ENCODE results near the gene MCRIP1. TPM values are rescaled to one million over a fixed set of nuclear protein-coding genes. Genes with fewer than 3 reads are reported as not detected.

Gene MCRIP1
- total RNA-seq, 1 donor = 32.3 TPM

DNA sequence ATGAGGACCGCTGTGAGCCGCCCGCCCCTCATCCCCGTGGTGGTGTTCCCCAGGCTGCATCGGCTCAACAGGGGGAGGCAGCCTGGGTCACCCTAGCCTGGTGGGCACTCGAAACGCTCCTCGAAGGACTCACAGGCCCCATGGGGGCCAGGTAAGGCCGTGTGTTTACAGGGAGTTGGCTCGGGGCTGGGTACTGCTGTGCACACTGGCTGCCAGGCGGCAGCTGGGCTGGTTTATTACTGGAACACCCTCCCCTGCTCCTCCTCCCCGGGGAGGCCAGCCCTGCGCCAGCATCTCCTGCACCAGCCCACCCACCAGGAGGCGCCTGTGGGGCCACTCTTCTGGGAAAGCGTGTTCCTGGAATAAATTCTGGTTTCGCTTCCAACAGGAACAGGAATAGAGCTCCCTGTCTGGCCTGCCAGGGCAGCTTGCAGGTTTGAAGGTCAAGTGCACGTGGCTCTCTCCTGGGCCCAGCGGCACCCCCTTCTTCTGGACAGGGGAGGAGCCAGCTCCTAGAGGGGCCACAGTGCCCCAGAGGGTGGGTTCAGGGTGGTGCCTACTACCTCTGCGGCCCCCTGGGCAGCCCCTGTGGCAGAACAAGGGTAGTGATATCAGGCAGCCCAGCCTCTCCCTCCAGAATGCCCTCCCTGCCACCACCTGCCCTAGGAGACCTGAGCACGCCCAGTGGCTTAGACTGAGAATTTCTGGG lies 11.3 kb downstream of the MCRIP1 start:
- no peaks in the 10 kb centered on the region for H3K4me1 ChIP-seq (ENCODE audit: insufficient read depth, low read length)
- no peaks in the 10 kb centered on the region for H3K9me3 ChIP-seq (ENCODE audit: low read depth, low read length)

DNA sequence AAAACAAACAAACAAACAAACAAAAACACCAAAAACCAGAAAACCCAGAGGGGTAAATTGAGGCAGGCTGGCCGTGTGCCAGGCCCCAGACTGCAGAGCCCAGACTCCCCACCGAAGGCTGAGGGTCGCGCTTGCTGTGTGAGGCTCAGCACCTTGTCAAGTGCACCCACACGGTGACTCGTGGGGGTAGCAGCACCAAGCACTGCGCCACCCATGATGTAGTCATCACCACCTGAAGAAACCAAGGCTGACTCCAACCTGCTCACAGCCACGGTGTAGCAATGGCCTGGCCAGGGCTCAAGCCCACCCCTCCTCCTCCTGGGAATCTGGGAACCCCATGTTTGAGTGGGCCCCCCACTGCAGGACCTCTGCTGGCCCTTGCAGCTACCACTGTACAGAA lies 11.9 kb downstream of the MCRIP1 start:
- no peaks in the 10 kb centered on the region for H3K9me3 ChIP-seq (ENCODE audit: low read depth, low read length)
- no peaks in the 10 kb centered on the region for H3K4me1 ChIP-seq (ENCODE audit: insufficient read depth, low read length)

More for the DNA sequence above, 11.3 kb downstream of the MCRIP1 start:
- Histone ChIP-seq H3K27me3 (ENCODE audit: insufficient read depth, low read length) (no peaks in the 10 kb centered on the region), H3K4me3 (ENCODE audit: low read length) (no peak overlapping the region)

DNA sequence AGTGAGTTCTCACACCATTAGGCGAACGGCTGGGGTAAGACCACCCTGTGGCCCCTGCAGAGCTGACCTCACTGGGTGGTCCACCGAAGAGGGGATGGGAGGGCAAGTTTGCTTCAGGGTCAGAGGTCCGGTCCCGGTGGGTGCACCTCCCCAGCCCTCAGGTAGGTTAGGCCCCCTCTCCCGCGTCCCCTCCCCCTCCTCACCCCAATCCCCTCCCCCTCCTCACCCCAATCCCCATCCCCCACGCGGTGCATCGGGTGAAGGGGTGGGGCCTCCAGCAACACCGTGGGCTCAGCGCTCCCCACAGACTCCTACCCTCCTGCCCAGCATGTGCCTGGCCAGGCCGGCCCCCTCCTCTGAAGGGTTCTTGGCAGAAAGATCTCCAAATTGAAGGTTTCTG lies 13.4 kb downstream of the MCRIP1 start:
- no peak overlapping the region for H3K4me3 ChIP-seq (ENCODE audit: low read length)
- H3K4me1 ChIP-seq (ENCODE audit: insufficient read depth, low read length) = no peaks in the 10 kb centered on the region
- H3K27me3 ChIP-seq (ENCODE audit: insufficient read depth, low read length) = no peaks in the 10 kb centered on the region
- H3K9me3 ChIP-seq (ENCODE audit: low read depth, low read length) = no peaks in the 10 kb centered on the region

More for the DNA sequence above, 11.9 kb downstream of the MCRIP1 start:
- Histone ChIP-seq H3K27me3 (ENCODE audit: insufficient read depth, low read length) (no peaks in the 10 kb centered on the region), H3K4me3 (ENCODE audit: low read length) (no peak overlapping the region)

DNA sequence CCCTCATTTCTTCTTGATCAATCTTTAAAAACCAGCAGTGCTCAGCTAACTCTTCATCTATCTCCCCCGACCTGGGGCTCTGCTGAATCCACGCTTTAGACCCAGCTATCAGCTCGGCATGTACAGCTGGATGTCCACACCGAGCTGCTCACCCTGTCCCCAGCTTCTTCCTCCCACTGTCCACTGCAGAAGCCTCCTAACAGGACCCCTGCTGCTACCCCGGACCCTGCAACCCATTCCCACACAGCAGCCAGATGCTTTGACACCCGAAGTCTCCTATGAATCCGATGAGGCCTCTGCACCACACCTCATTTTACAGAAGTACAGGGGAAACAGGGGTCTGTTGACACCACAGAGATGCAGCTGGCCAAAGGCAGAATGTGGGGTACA lies 15.3 kb downstream of the MCRIP1 start:
- no peak overlapping the region for H3K4me3 ChIP-seq (ENCODE audit: low read length)

GRCh38 chr17:81815646-81815986 lies 17.5 kb downstream of the MCRIP1 start:
- Histone ChIP-seq H3K4me3 (ENCODE audit: low read length) (no peak overlapping the region), H3K9me3 (ENCODE audit: low read depth, low read length) (no peaks in the 10 kb centered on the region), H3K4me1 (ENCODE audit: insufficient read depth, low read length) (no peaks in the 10 kb centered on the region), H3K27me3 (ENCODE audit: insufficient read depth, low read length) (no peaks in the 10 kb centered on the region)

More for the DNA sequence above, 15.3 kb downstream of the MCRIP1 start:
- Histone ChIP-seq H3K9me3 (ENCODE audit: low read depth, low read length) (no peaks in the 10 kb centered on the region), H3K4me1 (ENCODE audit: insufficient read depth, low read length) (no peaks in the 10 kb centered on the region), H3K27me3 (ENCODE audit: insufficient read depth, low read length) (no peaks in the 10 kb centered on the region)

- no peak overlapping the region for H3K4me3 ChIP-seq (ENCODE audit: low read length)
- H3K4me1 ChIP-seq (ENCODE audit: insufficient read depth, low read length) = no peaks in the 10 kb centered on the region
- H3K27me3 ChIP-seq (ENCODE audit: insufficient read depth, low read length) = no peaks in the 10 kb centered on the region
- H3K9me3 ChIP-seq (ENCODE audit: low read depth, low read length) = no peaks in the 10 kb centered on the region
These were observed 18.1 kb downstream of the MCRIP1 start for GRCh38 chr17:81814748-81815645.

GRCh38 chr17:81813861-81814683 lies 19.0 kb downstream of the MCRIP1 start:
- Histone ChIP-seq H3K9me3 (ENCODE audit: low read depth, low read length) (no peaks in the 10 kb centered on the region), H3K27me3 (ENCODE audit: insufficient read depth, low read length) (no peaks in the 10 kb centered on the region), H3K4me3 (ENCODE audit: low read length) (no peak overlapping the region), H3K4me1 (ENCODE audit: insufficient read depth, low read length) (no peaks in the 10 kb centered on the region)

DNA sequence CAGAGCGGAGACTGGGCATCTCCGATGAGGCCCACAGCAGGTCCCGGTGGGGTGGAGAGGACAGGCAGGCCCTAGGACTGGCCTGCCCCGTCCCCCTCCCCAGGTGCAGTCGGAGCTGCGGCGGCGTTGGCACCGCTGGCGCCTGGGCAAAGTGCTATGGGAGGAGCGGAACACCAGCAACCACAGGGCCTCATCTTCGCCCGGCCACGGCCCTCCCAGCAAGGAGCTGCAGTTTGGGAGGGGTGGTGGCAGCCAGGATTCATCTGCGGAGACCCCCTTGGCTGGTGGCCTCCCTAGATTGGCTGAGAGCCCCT lies 19.8 kb downstream of the MCRIP1 start:
- H3K4me1 ChIP-seq (ENCODE audit: insufficient read depth, low read length) = no peaks in the 10 kb centered on the region
- H3K9me3 ChIP-seq (ENCODE audit: low read depth, low read length) = no peaks in the 10 kb centered on the region
- no peak overlapping the region for H3K4me3 ChIP-seq (ENCODE audit: low read length)
- H3K27me3 ChIP-seq (ENCODE audit: insufficient read depth, low read length) = no peaks in the 10 kb centered on the region

DNA sequence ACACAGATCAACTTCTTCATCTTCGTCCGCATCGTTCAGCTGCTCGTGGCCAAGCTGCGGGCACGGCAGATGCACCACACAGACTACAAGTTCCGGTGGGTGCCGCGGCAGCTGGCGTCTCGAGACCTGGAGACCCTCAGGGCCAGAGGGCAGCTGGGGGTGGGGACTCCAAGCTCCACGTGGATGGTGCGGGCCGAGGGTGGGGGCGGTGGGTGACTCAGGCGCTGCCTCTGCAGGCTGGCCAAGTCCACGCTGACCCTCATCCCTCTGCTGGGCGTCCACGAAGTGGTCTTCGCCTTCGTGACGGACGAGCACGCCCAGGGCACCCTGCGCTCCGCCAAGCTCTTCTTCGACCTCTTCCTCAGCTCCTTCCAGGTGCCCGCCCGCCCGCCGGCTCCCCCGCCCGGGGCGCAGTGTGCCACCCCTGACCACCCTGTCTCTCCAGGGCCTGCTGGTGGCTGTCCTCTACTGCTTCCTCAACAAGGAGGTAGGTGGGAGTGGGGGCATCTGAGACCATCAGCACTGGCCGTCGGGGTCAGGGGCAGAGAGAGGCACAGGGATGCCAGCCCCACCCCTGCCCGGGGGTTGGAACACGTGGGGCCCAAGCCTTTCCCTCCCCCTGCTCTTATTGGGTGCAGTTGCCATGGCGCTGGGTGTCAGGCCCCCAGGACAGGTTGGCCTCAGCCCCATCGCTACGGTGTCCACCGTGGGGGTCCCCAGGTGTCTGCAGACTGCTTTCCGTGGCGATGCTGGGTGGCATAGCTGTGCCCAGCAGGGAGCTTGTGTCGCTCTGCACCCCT lies 20.3 kb downstream of the MCRIP1 start:
- Histone ChIP-seq H3K4me1 (ENCODE audit: insufficient read depth, low read length) (no peaks in the 10 kb centered on the region), H3K27me3 (ENCODE audit: insufficient read depth, low read length) (no peaks in the 10 kb centered on the region), H3K9me3 (ENCODE audit: low read depth, low read length) (no peaks in the 10 kb centered on the region)

DNA sequence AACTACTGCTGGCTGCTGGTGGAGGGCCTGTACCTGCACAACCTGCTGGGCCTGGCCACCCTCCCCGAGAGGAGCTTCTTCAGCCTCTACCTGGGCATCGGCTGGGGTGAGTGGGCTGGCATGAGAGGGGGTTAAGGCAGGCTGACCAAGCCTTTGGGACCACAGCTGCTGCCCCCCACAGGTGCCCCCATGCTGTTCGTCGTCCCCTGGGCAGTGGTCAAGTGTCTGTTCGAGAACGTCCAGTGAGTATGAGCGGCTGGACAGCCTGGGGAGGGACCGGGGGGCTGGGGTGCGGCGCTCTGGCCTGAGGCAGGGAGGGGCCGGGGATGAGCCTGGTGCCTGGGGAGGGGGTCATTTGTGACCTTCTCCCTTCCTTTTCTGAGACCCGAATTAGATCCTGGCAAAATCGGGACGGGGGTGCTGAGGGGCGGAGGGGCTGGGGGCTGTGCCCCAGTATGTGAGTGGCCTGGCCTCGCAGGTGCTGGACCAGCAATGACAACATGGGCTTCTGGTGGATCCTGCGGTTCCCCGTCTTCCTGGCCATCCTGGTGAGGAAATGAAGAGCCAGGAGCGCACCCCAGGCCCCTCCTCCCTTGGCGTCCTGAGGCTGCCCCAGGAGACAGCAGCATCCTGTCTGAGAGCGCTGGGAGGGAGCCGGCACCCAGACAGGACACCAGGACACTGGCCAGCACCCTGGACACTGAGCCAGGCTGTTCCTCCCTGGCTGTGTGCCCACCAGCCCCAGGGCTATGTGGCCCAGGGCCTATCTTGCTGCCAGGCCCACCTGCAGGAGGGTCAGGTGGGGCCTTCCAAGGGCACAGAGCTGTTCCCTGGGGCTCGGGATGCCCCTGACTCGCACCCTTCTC lies 21.2 kb downstream of the MCRIP1 start:
- no peak overlapping the region for H3K4me3 ChIP-seq (ENCODE audit: low read length)
- H3K9me3 ChIP-seq (ENCODE audit: low read depth, low read length) = no peaks in the 10 kb centered on the region
- no peaks in the 10 kb centered on the region for H3K4me1 ChIP-seq (ENCODE audit: insufficient read depth, low read length)
- H3K27me3 ChIP-seq (ENCODE audit: insufficient read depth, low read length) = no peaks in the 10 kb centered on the region

More for the DNA sequence above, 20.3 kb downstream of the MCRIP1 start:
- no peak overlapping the region for H3K4me3 ChIP-seq (ENCODE audit: low read length)

DNA sequence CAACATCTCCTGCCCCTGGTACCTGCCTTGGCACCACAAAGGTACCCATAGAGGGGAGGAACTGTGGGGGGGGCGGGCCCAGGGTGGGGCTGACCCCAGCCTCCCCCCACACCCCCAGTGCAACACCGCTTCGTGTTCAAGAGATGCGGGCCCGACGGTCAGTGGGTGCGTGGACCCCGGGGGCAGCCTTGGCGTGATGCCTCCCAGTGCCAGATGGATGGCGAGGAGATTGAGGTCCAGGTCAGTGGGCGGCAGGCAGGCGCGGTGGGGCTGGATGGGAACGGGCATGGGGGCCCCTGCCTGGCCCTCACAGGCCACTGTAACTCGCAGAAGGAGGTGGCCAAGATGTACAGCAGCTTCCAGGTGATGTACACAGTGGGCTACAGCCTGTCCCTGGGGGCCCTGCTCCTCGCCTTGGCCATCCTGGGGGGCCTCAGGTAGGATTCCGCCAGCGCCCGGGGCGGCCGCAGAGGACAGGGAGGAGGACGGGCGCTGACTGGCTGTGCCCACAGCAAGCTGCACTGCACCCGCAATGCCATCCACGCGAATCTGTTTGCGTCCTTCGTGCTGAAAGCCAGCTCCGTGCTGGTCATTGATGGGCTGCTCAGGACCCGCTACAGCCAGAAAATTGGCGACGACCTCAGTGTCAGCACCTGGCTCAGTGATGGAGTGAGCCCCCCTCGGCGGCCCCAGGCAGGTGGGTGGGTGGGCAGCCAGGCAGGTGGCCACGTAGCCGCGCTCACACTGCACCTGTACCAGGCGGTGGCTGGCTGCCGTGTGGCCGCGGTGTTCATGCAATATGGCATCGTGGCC lies 22.0 kb downstream of the MCRIP1 start:
- Histone ChIP-seq H3K27me3 (ENCODE audit: insufficient read depth, low read length) (peaks cover 4% of the 10 kb centered on the region), H3K4me1 (ENCODE audit: insufficient read depth, low read length) (no peaks in the 10 kb centered on the region)

GRCh38 chr17:81810476-81810875 lies 22.6 kb downstream of the MCRIP1 start:
- H3K4me3 ChIP-seq (ENCODE audit: low read length) = no peak overlapping the region
- peaks cover 5% of the 10 kb centered on the region for H3K27me3 ChIP-seq (ENCODE audit: insufficient read depth, low read length)

More for the DNA sequence above, 22.0 kb downstream of the MCRIP1 start:
- Histone ChIP-seq H3K4me3 (ENCODE audit: low read length) (no peak overlapping the region), H3K9me3 (ENCODE audit: low read depth, low read length) (no peaks in the 10 kb centered on the region)

GRCh38 chr17:81809556-81809998 lies 23.5 kb downstream of the MCRIP1 start:
- Histone ChIP-seq H3K9me3 (ENCODE audit: low read depth, low read length) (no peaks in the 10 kb centered on the region), H3K4me1 (ENCODE audit: insufficient read depth, low read length) (no peaks in the 10 kb centered on the region), H3K4me3 (ENCODE audit: low read length) (no peak overlapping the region), H3K27me3 (ENCODE audit: insufficient read depth, low read length) (peaks cover 9% of the 10 kb centered on the region)

More at GRCh38 chr17:81810476-81810875, 22.6 kb downstream of the MCRIP1 start:
- H3K9me3 ChIP-seq (ENCODE audit: low read depth, low read length) = no peaks in the 10 kb centered on the region
- no peaks in the 10 kb centered on the region for H3K4me1 ChIP-seq (ENCODE audit: insufficient read depth, low read length)

All from mononuclear cell (primary cell).